Loucy (cell line): ENCODE data around the gene TMEM19.

Experiments used
- H2AFZ ChIP-seq: fragments of 200-600 bp; sonication (generic); 2 replicates; pipeline ENCODE4 v1.6.0; 2016; ENCODE audit warnings: antibody characterized with exemption, mild to moderate bottlenecking, low read length, moderate library complexity
- H3F3A ChIP-seq: fragments of 200-600 bp; 2 replicates; pipeline ENCODE4 v1.6.0; 2016; ENCODE audit warnings: antibody characterized with exemption, low read depth, mild to moderate bottlenecking
- H3K27me3 ChIP-seq: fragments of 200-600 bp; sonication (generic); 2 replicates; pipeline ENCODE4 v1.6.1; 2014; ENCODE audit warnings: low read length, mild to moderate bottlenecking; ENCODE audit not compliant: insufficient read depth, poor library complexity, severe bottlenecking
- H3K36me3 ChIP-seq: fragments of 200-600 bp; sonication (generic); 2 replicates; pipeline ENCODE4 v1.6.1; 2016; ENCODE audit warnings: low read length; ENCODE audit not compliant: insufficient read depth
- H3K4me1 ChIP-seq: fragments of 200-600 bp; sonication (generic); 2 replicates; pipeline ENCODE4 v1.5.1; 2014; ENCODE audit warnings: low read length, mild to moderate bottlenecking; ENCODE audit not compliant: insufficient read depth, poor library complexity, severe bottlenecking
- H3K4me2 ChIP-seq: fragments of 200-600 bp; sonication (generic); 2 replicates; pipeline ENCODE4 v1.6.0; 2014; ENCODE audit warnings: antibody characterized with exemption, low read length, low read depth, mild to moderate bottlenecking; ENCODE audit not compliant: poor library complexity, severe bottlenecking
- H3K4me3 ChIP-seq: fragments of 200-600 bp; sonication (generic); 2 replicates; pipeline ENCODE4 v1.5.1; 2014; ENCODE audit warnings: low read length, mild to moderate bottlenecking, mixed read lengths; ENCODE audit not compliant: poor library complexity, severe bottlenecking
- H3K79me2 ChIP-seq: fragments of 200-600 bp; sonication (generic); 2 replicates; pipeline ENCODE4 v1.6.1; 2014; ENCODE audit warnings: low read length; ENCODE audit not compliant: insufficient read depth
- H3K9ac ChIP-seq: fragments of 200-600 bp; sonication (generic); 2 replicates; pipeline ENCODE4 v1.6.0; 2014; ENCODE audit warnings: mild to moderate bottlenecking, low read depth, low read length, moderate library complexity; ENCODE audit not compliant: poor library complexity, severe bottlenecking
- H3K9me2 ChIP-seq: fragments of 200-600 bp; sonication (generic); replicated peaks from 2 replicates; pipeline ENCODE4 v1.6.1; 2016; ENCODE audit warnings: low read depth, low read length, mixed read lengths
- H3K9me3 ChIP-seq: fragments of 200-600 bp; sonication (generic); 2 replicates; pipeline ENCODE4 v1.6.1; 2014; ENCODE audit warnings: mild to moderate bottlenecking, antibody characterized with exemption, low read length, low read depth; ENCODE audit not compliant: insufficient read depth
- H4K20me1 ChIP-seq: fragments of 200-600 bp; sonication (generic); 2 replicates; pipeline ENCODE4 v1.6.0; 2014; ENCODE audit warnings: antibody characterized with exemption, low read length, mild to moderate bottlenecking; ENCODE audit not compliant: insufficient read depth, poor library complexity, severe bottlenecking
- CTCF ChIP-seq: fragments of 200-600 bp; sonication (generic); conservative IDR thresholded peaks from 2 replicates; pipeline ENCODE4 v1.5.1; 2014; ENCODE audit warnings: mild to moderate bottlenecking, antibody characterized with exemption, low read length
- EZH2phosphoT487 ChIP-seq: fragments of 200-600 bp; IDR thresholded peaks from 2 replicates; pipeline ENCODE4 v1.6.1; 2018; ENCODE audit warnings: antibody characterized with exemption, mild to moderate bottlenecking, moderate library complexity, borderline replicate concordance

The TMEM19 gene

DNA sequence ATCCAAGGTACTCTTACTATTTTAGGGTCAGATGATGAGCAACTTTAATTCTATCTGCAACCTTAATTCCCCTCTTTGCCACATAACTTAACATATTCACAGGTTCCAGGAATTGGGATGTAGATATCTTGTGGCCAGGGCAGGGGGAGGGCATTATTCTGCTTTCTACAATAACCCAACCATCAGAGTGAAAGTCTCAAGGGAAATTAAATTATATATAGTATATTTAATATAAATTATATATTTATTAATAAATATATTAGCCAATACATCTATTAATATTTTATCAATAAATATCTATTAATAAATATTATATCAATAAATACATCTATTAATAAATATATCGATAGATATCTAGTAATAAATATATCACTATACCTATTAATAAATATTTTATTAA is 57.1 kb downstream of the TMEM19 start:
- H3K4me2 ChIP-seq = no peak overlapping the region
- H3K27me3 ChIP-seq = no peaks in the 10 kb centered on the region
- no peak for TF ChIP-seq CTCF
- no peak for TF ChIP-seq EZH2phosphoT487
- H3F3A ChIP-seq = no peaks in the 10 kb centered on the region
- no peak overlapping the region for H3K4me3 ChIP-seq
- H3K4me1 ChIP-seq = no peaks in the 10 kb centered on the region
- H3K9ac ChIP-seq = no peak overlapping the region
- no peak overlapping the region for H2AFZ ChIP-seq
- no peaks in the 10 kb centered on the region for H3K9me2 ChIP-seq
- H4K20me1 ChIP-seq = no peaks in the 10 kb centered on the region
- no peaks in the 10 kb centered on the region for H3K9me3 ChIP-seq
- no peaks in the 10 kb centered on the region for H3K79me2 ChIP-seq
- H3K36me3 ChIP-seq = no peaks in the 10 kb centered on the region

GRCh38 chr12:71744522-71745300 is 58.8 kb downstream of the TMEM19 start:
- H3K4me1 ChIP-seq = no peaks in the 10 kb centered on the region
- no peaks in the 10 kb centered on the region for H3K36me3 ChIP-seq
- no peak overlapping the region for H3K9ac ChIP-seq
- H3K4me3 ChIP-seq = no peak overlapping the region
- H3K27me3 ChIP-seq = no peaks in the 10 kb centered on the region
- no peak for TF ChIP-seq CTCF
- no peak for TF ChIP-seq EZH2phosphoT487
- no peaks in the 10 kb centered on the region for H3K9me3 ChIP-seq
- no peaks in the 10 kb centered on the region for H3K9me2 ChIP-seq
- no peaks in the 10 kb centered on the region for H4K20me1 ChIP-seq
- H3K4me2 ChIP-seq = no peak overlapping the region
- no peak overlapping the region for H2AFZ ChIP-seq
- H3F3A ChIP-seq = no peaks in the 10 kb centered on the region
- no peaks in the 10 kb centered on the region for H3K79me2 ChIP-seq

DNA sequence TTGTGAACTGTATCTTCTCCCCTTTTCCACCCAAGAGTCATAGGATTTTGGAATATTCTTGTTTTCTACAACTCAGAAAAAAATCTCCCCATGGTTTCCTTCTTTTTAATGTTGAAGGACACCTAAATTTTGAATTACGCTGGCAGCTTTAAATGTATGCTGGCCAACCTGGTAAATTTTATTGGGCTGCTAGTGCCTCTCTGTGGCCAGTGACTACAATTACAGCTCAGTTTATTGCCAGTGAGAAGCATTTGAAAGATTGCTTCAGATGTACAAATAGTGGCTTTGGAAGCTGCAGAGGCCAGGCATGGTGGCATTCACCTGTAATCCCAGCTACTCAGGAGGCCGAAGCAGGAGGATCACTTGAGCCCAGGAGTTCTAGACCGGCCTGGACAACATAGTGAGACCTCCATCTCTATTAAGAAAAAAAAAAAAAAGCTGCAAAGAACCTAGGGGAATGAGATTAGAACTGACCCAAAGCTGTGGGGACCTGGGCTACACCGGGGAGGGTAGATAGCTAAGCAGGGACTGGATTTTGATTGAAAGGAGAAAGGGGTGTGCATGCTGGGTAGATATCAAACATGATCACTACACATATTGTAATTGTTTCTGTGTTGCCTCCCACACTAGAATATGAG is 61.2 kb downstream of the TMEM19 start:
- Histone ChIP-seq H2AFZ (peak overlapping the region; percentile 7; the same call in 1 of the 2 replicates), H4K20me1 (no peaks in the 10 kb centered on the region), H3K4me2 (no peak overlapping the region)

More for the DNA sequence above, 61.2 kb downstream of the TMEM19 start:
- TF ChIP-seq CTCF (peak; percentile 84), EZH2phosphoT487 (no peak)
- Histone ChIP-seq H3K79me2 (no peaks in the 10 kb centered on the region), H3K36me3 (no peaks in the 10 kb centered on the region), H3K4me1 (no peaks in the 10 kb centered on the region), H3F3A (no peaks in the 10 kb centered on the region), H3K9me3 (no peaks in the 10 kb centered on the region), H3K27me3 (no peaks in the 10 kb centered on the region), H3K9me2 (no peaks in the 10 kb centered on the region), H3K9ac (no peak overlapping the region), H3K4me3 (no peak overlapping the region)
